ENCODE data around the gene CSAD. TPM values are rescaled to one million over a fixed set of nuclear protein-coding genes. Genes with fewer than 3 reads are reported as not detected.
A peak's percentile ranks its signal among the peaks of the same experiment; 100 is the strongest.

CSAD gene
- total RNA-seq, 1 experiment from 2014 or later = 11.5 TPM

DNA sequence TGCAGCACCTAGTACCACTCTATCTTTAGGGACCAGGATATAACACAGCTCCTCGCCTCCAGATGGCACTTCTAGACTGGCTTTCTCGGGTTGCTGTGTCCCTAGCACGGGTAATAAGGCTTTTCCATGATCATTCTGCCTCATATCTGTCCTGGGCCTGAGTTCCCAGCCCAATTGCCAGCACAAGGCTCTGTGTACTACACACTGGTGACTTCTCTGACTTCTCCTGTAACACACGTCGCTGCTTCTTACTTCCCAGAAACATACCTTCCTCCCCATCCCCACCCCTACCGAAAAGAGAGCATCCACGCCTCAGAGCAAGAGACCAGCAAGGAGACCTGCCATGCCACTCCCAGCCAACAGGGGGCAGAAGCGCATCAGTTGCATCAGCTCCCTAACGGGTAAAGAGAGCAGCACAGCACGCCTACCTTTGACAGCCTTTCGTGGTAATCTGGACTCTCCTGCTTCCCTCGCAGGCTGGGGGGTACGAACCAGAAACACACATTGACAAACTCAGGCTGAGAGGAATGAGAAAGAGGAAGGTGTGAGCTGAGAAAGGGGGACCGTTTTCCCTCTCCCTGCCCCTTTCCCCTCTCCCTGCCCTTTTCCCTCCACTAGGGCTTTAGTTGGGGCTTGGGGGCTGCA lies 21.4 kb downstream of the CSAD start (continued):
- TF ChIP-seq, protein P1, sequence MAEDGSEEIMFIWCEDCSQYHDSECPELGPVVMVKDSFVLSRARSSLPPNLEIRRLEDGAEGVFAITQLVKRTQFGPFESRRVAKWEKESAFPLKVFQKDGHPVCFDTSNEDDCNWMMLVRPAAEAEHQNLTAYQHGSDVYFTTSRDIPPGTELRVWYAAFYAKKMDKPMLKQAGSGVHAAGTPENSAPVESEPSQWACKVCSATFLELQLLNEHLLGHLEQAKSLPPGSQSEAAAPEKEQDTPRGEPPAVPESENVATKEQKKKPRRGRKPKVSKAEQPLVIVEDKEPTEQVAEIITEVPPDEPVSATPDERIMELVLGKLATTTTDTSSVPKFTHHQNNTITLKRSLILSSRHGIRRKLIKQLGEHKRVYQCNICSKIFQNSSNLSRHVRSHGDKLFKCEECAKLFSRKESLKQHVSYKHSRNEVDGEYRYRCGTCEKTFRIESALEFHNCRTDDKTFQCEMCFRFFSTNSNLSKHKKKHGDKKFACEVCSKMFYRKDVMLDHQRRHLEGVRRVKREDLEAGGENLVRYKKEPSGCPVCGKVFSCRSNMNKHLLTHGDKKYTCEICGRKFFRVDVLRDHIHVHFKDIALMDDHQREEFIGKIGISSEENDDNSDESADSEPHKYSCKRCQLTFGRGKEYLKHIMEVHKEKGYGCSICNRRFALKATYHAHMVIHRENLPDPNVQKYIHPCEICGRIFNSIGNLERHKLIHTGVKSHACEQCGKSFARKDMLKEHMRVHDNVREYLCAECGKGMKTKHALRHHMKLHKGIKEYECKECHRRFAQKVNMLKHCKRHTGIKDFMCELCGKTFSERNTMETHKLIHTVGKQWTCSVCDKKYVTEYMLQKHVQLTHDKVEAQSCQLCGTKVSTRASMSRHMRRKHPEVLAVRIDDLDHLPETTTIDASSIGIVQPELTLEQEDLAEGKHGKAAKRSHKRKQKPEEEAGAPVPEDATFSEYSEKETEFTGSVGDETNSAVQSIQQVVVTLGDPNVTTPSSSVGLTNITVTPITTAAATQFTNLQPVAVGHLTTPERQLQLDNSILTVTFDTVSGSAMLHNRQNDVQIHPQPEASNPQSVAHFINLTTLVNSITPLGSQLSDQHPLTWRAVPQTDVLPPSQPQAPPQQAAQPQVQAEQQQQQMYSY (CRISPR knock-in tag; IDR thresholded peaks at IDR 0.05) = no peak
- no peak for TF ChIP-seq ZNF263 (CRISPR knock-in tag; IDR thresholded peaks at IDR 0.05; ENCODE audit: low read depth)
- TF ChIP-seq, protein P2, sequence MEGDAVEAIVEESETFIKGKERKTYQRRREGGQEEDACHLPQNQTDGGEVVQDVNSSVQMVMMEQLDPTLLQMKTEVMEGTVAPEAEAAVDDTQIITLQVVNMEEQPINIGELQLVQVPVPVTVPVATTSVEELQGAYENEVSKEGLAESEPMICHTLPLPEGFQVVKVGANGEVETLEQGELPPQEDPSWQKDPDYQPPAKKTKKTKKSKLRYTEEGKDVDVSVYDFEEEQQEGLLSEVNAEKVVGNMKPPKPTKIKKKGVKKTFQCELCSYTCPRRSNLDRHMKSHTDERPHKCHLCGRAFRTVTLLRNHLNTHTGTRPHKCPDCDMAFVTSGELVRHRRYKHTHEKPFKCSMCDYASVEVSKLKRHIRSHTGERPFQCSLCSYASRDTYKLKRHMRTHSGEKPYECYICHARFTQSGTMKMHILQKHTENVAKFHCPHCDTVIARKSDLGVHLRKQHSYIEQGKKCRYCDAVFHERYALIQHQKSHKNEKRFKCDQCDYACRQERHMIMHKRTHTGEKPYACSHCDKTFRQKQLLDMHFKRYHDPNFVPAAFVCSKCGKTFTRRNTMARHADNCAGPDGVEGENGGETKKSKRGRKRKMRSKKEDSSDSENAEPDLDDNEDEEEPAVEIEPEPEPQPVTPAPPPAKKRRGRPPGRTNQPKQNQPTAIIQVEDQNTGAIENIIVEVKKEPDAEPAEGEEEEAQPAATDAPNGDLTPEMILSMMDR (IDR thresholded peaks at IDR 0.05) = peak; percentile 97
- TF ChIP-seq, protein P3, sequence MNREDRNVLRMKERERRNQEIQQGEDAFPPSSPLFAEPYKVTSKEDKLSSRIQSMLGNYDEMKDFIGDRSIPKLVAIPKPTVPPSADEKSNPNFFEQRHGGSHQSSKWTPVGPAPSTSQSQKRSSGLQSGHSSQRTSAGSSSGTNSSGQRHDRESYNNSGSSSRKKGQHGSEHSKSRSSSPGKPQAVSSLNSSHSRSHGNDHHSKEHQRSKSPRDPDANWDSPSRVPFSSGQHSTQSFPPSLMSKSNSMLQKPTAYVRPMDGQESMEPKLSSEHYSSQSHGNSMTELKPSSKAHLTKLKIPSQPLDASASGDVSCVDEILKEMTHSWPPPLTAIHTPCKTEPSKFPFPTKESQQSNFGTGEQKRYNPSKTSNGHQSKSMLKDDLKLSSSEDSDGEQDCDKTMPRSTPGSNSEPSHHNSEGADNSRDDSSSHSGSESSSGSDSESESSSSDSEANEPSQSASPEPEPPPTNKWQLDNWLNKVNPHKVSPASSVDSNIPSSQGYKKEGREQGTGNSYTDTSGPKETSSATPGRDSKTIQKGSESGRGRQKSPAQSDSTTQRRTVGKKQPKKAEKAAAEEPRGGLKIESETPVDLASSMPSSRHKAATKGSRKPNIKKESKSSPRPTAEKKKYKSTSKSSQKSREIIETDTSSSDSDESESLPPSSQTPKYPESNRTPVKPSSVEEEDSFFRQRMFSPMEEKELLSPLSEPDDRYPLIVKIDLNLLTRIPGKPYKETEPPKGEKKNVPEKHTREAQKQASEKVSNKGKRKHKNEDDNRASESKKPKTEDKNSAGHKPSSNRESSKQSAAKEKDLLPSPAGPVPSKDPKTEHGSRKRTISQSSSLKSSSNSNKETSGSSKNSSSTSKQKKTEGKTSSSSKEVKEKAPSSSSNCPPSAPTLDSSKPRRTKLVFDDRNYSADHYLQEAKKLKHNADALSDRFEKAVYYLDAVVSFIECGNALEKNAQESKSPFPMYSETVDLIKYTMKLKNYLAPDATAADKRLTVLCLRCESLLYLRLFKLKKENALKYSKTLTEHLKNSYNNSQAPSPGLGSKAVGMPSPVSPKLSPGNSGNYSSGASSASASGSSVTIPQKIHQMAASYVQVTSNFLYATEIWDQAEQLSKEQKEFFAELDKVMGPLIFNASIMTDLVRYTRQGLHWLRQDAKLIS (CRISPR knock-in tag; IDR thresholded peaks at IDR 0.05; ENCODE audit: borderline replicate concordance) = no peak
- TF ChIP-seq, protein P4, sequence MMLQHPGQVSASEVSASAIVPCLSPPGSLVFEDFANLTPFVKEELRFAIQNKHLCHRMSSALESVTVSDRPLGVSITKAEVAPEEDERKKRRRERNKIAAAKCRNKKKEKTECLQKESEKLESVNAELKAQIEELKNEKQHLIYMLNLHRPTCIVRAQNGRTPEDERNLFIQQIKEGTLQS (CRISPR knock-in tag; conservative IDR thresholded peaks at IDR 0.05) = peak; percentile 84

DNA sequence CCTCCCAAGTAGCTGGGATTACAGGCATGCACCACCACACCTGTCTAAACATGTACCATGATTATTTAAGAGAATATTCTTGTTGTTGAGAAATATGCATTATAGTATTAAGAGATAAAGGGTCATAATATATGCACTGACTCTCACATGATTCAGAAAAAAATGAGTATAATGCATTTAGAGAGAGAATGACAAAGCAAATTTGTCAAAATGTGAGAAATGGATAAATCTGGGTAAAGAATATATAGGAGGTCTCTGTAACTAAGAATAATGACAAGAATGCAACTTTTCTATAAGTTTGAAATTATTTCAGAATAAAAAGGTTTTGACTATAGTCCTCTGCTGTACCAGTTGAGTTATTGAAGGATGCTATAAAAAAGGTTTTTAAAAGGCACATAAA lies 28.3 kb downstream of the CSAD start:
- peaks cover 3% of the 10 kb centered on the region; the same call in 1 of the 2 replicates for H3K4me1 Mint-ChIP-seq

More for the DNA sequence above, 28.3 kb downstream of the CSAD start:
- DNase-seq (ENCODE audit: low spot score) (no peak), ATAC-seq (no peak)
- Mint-ChIP-seq H3K27ac (no peak overlapping the region), H3K9me3 (no peaks in the 10 kb centered on the region), H3K4me3 (no peak overlapping the region), H3K36me3 (no peaks in the 10 kb centered on the region), H3K27me3 (ENCODE audit: low read depth) (peaks cover 41% of the 10 kb centered on the region)
- CTCF ChIA-PET = interaction anchor here (1.2 to 1.6 kb wide), 2 partner anchors 8 to 169 kb away, joined by 3 read pairs; partner anchors contain the start of gene AAAS
- TF ChIP-seq NFE2L1 (CRISPR knock-in tag; IDR thresholded peaks at IDR 0.05) (no peak), IRF2 (CRISPR knock-in tag; IDR thresholded peaks at IDR 0.05; ENCODE audit: borderline replicate concordance, low read depth) (no peak), ETV6 (CRISPR knock-in tag; IDR thresholded peaks at IDR 0.05) (no peak), HMGA2 (CRISPR knock-in tag; IDR thresholded peaks at IDR 0.05) (no peak), FOXJ3 (CRISPR knock-in tag; IDR thresholded peaks at IDR 0.05; ENCODE audit: borderline replicate concordance) (no peak), CREM (CRISPR knock-in tag; IDR thresholded peaks at IDR 0.05) (no peak), ZBTB21 (CRISPR knock-in tag; IDR thresholded peaks at IDR 0.05; ENCODE audit: borderline replicate concordance) (no peak), CBFB (CRISPR knock-in tag; IDR thresholded peaks at IDR 0.05; ENCODE audit: low read depth) (no peak), MXD4 (CRISPR knock-in tag; IDR thresholded peaks at IDR 0.05; ENCODE audit: borderline replicate concordance) (no peak), NFYB (CRISPR knock-in tag; conservative IDR thresholded peaks at IDR 0.05; ENCODE audit: low read depth) (no peak), ZNF317 (CRISPR knock-in tag; IDR thresholded peaks at IDR 0.05; ENCODE audit: borderline replicate concordance, low read depth) (no peak), GTF2I (CRISPR knock-in tag; conservative IDR thresholded peaks at IDR 0.05) (no peak)
- TF ChIP-seq, protein P5, sequence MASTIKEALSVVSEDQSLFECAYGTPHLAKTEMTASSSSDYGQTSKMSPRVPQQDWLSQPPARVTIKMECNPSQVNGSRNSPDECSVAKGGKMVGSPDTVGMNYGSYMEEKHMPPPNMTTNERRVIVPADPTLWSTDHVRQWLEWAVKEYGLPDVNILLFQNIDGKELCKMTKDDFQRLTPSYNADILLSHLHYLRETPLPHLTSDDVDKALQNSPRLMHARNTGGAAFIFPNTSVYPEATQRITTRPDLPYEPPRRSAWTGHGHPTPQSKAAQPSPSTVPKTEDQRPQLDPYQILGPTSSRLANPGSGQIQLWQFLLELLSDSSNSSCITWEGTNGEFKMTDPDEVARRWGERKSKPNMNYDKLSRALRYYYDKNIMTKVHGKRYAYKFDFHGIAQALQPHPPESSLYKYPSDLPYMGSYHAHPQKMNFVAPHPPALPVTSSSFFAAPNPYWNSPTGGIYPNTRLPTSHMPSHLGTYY (CRISPR knock-in tag; IDR thresholded peaks at IDR 0.05) = no peak
- TF ChIP-seq, protein P6, sequence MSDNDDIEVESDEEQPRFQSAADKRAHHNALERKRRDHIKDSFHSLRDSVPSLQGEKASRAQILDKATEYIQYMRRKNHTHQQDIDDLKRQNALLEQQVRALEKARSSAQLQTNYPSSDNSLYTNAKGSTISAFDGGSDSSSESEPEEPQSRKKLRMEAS (CRISPR knock-in tag; IDR thresholded peaks at IDR 0.05) = no peak
- TF ChIP-seq, protein P7, sequence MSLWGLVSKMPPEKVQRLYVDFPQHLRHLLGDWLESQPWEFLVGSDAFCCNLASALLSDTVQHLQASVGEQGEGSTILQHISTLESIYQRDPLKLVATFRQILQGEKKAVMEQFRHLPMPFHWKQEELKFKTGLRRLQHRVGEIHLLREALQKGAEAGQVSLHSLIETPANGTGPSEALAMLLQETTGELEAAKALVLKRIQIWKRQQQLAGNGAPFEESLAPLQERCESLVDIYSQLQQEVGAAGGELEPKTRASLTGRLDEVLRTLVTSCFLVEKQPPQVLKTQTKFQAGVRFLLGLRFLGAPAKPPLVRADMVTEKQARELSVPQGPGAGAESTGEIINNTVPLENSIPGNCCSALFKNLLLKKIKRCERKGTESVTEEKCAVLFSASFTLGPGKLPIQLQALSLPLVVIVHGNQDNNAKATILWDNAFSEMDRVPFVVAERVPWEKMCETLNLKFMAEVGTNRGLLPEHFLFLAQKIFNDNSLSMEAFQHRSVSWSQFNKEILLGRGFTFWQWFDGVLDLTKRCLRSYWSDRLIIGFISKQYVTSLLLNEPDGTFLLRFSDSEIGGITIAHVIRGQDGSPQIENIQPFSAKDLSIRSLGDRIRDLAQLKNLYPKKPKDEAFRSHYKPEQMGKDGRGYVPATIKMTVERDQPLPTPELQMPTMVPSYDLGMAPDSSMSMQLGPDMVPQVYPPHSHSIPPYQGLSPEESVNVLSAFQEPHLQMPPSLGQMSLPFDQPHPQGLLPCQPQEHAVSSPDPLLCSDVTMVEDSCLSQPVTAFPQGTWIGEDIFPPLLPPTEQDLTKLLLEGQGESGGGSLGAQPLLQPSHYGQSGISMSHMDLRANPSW (CRISPR knock-in tag; conservative IDR thresholded peaks at IDR 0.05; ENCODE audit: low read depth) = no peak
- POLR2A ChIA-PET = no interaction called here

Data from WTC11 (cell line).